ENCODE results near the gene OR1A1.

OR1A1 gene

DNA sequence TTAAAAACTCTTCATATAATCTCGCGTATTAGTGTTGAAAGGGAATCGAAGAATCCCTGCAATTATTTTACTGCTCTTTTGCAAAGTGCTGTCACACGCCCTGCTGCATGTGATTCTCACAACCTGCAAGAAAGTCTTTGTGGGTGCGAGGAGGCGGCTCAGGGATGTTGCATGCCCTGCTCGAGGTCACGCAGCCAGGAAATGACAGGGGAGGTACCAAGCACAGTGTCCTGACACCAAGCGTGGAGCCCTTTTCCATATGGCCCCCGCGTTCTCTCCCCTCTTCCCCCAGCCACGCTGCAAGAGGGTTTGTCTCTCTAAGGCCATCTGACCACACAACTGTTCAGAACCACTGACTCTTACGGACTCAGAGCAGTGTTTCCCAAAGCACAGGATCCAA is 53.1 kb downstream of the OR1A1 start:
- H3K27ac ChIP-seq = no peak overlapping the region
- TF ChIP-seq, protein P1, sequence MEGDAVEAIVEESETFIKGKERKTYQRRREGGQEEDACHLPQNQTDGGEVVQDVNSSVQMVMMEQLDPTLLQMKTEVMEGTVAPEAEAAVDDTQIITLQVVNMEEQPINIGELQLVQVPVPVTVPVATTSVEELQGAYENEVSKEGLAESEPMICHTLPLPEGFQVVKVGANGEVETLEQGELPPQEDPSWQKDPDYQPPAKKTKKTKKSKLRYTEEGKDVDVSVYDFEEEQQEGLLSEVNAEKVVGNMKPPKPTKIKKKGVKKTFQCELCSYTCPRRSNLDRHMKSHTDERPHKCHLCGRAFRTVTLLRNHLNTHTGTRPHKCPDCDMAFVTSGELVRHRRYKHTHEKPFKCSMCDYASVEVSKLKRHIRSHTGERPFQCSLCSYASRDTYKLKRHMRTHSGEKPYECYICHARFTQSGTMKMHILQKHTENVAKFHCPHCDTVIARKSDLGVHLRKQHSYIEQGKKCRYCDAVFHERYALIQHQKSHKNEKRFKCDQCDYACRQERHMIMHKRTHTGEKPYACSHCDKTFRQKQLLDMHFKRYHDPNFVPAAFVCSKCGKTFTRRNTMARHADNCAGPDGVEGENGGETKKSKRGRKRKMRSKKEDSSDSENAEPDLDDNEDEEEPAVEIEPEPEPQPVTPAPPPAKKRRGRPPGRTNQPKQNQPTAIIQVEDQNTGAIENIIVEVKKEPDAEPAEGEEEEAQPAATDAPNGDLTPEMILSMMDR (IDR thresholded peaks at IDR 0.05) = no peak
- H3K4me3 ChIP-seq = no peak overlapping the region
- DNase-seq (ENCODE audit: low spot score) = no peak

Measured in coronary artery (tissue), 2 donors.